Measurements from ENCODE around the gene RNF126. TPM values are rescaled to one million over a fixed set of nuclear protein-coding genes. Genes with fewer than 3 reads are reported as not detected.
"Not testable (repeated sequence)": the region's sequence is repeated elsewhere in the genome, so short reads cannot be mapped to it uniquely, and the experiment has no call there.

Gene RNF126
- total RNA-seq, 1 donor from 2014 or later: 10.8 TPM

DNA sequence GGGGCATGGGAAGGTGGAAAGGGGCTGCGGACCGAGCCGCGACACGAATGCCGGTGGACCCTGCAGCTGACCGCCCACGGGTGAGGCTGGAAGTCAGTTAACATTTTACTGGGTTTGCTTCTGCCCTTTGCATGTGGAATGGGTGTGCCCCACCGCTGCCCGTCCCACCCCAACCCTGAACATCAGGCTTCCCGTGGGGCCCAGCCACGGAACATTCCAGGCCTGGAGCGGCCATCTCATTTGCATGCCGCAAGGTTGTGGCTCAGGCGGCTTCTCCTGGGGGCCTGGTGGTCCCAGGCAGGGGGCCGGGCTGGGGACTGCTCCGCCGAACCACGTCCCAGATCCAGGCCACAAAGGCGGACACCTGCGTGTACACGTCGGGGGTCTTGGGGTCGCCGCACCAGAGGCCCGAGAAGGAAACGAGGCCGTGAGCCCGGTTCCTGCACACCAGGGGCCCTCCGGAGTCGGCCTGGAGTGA lies 22.5 kb upstream of the RNF126 start:
- DNase-seq: no peak

GRCh38 chr19:682678-683320 lies 19.8 kb upstream of the RNF126 start:
- DNase-seq: no peak

GRCh38 chr19:681029-682019 lies 18.3 kb upstream of the RNF126 start:
- no peak for DNase-seq

GRCh38 chr19:680287-681028 lies 17.4 kb upstream of the RNF126 start:
- peak; percentile 99 for DNase-seq

DNA sequence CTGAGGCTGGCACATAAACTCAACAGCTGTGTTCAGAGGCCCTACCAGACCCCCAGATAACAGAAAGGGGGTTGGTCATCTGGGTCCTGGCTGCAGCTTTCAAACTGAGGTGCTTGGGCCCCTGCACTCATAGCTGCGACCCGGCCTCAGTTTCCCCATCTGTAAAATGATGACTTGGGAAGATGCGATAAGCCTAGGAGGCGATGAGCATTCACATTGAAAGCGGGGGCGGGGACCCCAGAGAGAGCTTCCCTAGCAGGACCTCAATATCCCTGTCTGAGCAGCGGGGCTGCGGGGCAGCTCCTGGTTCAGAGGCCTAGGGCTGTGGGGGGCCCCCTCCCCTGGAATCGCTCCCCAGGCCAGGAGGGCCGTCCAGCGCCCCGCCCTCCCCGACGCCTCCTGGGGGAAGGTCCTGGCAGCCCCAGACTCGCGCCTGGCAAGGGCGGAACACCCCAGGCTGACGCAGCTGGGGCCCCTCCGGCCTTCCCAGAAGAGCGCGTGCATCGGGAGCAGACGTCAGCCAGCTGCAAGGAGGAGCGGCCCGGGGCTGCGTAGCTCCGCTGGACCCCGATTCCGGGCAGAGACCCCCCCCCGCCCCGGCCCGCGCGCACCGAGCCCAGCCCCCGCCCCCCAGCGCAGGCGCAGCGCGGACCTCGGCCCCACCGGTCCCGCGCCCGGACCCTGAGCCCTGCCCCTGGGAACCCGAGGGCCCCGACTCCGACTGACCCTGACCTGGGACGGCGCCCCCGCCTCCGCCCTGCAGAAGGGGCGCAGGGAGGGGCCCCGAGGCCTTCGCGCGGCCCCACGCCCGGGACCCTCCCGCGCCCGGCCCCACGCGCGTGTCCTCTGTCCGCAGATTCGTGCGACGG lies 16.6 kb upstream of the RNF126 start:
- DNase-seq: peak; percentile 44

DNA sequence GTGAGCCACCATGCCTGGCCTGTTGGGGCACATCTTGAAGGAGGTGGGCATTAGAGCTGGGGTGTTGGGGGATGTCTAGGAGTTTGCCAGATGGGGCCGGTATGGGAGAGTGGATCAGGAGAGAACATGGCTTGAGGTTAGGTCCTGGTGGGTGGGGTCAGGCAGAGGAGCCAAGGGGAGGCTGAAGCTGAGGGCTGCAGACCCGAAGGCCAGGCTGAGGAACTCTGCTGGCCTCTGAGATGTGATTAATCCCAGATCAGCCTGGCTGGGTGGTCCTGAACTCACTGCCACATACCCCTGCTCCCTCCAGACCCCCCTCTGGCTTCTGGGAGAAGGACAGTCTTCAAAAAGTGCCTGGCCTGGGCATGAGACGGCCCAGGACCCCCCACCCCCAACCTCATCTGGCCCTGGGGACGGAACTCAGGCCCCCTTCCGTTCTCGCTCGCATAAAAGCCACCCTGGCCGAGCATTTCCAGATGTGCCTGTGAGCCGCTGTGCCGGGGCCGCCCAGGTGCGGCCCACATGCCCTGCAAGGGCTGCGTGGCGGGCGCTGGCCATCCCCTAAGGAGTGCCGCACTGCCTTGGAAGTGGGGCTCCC lies 15.9 kb upstream of the RNF126 start:
- DNase-seq: no peak

DNA sequence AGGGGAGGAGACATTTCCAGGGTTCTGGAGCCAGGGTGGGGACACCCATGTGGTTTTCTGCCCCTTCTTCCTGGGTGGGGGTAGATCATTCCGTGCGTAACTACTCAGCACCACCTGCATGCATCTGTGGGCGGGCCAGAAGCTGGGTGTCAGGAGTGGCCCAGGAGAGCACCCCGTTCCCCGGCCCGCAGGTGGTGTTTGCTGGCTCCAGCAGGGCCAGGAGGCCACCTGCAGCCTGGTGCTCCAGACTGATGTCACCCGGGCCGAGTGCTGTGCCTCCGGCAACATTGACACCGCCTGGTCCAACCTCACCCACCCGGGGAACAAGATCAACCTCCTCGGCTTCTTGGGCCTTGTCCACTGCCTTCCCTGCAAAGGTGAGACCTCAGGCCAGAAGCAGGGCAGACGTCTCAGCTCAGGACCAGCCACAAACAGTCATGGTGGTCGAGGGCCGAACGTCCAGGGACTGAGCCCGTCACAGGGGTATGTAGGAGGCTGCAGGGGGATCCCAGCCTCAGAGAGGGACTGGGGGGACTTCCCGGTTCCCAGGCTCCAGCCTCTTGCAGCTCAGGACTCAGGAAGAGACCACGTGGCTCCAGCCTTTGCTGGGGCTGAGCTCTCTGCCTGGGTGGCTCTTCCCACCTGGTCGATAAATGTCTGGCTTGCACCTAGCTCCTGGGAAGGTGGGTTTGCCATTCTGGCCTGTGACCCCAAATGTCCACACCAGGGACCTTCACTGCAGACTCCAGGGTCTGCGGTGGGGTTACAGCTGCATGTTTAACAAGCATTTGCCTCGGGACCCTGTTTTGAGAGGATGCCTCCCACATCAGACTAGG lies 14.8 kb upstream of the RNF126 start:
- DNase-seq: no peak

GRCh38 chr19:677201-677600 lies 14.2 kb upstream of the RNF126 start:
- no peak for DNase-seq

DNA sequence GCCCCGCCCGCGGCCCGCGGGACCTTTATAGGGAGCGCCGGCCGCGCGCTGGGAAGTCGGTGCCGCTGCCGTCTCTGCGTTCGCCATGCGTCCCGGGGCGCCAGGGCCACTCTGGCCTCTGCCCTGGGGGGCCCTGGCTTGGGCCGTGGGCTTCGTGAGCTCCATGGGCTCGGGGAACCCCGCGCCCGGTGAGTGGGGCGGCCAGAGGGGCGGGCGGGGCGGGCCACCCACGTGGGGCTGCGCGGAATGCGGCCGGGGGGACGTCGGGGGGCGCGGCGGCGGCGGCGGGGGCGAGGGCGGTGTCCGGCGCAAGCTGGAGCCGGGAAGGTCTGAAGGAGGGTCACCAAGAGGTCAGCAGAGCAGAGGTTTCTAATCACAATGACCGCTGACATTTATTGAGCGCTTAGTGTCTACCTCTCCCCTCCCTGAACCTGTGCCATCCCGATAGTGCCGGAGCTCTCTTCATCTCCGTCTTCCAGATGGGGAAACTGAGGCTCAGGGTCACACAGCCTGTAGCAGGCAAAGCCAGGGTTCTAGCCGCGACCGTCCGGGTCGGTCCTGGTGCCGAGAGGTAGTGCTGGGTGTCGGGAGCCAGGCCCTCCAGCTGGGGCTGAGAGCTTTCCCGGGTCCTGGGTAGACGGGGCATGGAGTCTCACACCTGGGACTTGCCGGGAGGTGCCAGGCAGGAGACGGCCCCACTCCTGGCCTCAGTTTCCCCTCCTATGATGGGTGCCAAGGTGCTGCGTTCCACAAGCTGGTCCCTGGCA lies 13.5 kb upstream of the RNF126 start, which contains the start of gene FSTL3:
Gene FSTL3, plus strand, starts transcription at position 54 of the 767 bp plus-strand sequence. Its CDS starts 32 bp downstream, at position 86.
- no peak for DNase-seq

- no peak for DNase-seq
These were observed 13.0 kb upstream of the RNF126 start for GRCh38 chr19:676007-676338.

DNA sequence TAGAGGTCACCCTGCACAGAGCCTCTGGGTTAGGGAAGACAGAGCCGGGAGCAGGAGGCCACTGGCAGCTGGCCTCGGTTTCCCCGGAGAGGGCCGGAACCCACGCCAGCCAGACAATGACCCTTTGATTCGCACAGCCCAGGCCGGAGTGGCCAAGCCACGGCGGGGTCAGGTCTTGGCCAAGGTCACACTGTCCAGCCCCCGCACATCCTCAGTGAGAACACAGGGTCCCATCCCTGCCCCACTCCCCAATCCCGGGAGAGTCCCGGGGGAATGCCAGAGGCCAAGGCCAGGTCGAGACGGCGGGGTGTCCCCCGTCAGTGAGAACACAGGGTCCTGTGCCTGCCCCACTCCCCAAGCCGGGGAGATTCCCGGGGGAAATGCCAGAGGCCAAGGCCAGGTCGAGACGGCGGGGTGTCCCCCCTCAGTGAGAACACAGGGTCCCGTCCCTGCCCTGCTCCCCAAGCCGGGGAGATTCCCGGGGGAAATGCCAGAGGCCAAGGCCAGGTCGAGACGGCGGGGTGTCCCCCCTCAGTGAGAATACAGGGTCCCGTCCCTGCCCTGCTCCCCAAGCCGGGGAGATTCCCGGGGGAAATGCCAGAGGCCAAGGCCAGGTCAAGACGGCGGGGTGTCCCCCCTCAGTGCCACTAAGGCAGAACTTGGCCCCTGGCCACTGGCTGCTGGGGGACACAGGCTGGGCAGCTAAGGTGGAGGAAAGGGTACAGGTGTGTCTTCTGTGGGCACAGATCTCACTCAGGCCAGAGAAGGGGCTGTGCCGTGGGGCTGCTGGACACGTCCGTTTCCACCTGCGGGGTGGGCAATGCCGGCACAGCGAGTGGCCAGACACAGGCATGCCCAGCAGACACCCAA lies 11.5 kb upstream of the RNF126 start:
- no peak for DNase-seq

DNA sequence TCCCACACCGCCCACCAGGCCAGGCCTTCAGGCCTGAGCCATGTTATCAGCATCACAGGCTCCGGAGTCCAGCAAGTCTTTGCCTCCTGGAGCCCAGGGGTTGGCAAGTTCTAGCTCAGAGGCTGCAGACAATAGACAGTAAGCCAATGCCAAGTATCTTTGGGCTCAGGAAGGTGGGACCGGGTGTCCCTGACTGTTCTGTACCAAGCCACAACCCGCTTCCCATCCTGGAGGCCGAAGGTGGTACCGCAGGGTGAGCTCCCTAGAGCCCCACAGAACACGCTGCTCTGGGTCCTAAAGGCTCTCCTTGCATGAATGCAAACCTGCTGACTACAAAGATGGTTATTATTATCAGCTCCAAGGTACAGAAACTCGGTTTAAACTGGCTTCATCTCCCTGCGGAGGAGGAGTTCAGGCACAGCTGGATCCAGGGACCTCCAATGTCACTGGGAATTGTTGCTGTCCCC lies 7.6 kb upstream of the RNF126 start:
- no peak for DNase-seq

DNA sequence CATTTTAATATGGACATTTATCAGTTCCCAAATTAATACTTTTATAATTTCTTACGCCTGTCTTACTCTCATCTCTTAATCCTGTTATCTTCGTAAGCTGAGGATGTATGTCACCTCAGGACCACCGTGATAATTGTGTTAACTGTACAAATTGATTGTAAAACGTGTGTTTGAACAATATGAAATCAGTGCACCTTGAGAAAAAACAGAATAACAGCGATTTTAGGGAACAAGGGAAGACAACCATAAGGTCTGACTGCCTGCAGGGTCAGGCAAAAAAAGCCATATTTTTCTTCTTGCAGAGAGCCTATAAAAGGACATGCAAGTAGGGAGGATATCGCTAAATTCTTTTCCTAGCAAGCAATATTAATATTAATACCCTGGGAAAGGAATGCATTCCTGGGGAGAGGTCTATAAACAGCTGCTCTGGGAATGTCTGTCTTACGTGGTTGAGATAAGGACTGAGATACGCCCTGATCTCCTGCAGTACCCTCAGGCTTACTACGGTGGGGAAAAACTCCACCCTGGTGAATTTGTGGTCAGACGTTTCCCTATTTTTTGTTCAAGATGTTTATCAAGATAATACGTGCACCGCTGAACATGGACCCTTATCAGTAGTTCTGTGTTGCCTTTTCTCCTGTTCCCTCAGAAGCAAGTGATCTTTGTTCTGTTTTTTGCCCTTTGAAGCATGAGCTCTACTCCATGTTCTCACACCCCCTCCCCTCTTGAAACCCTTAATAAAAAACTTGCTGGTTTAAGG lies 5.8 kb upstream of the RNF126 start:
- not testable (repeated sequence) for DNase-seq

DNA sequence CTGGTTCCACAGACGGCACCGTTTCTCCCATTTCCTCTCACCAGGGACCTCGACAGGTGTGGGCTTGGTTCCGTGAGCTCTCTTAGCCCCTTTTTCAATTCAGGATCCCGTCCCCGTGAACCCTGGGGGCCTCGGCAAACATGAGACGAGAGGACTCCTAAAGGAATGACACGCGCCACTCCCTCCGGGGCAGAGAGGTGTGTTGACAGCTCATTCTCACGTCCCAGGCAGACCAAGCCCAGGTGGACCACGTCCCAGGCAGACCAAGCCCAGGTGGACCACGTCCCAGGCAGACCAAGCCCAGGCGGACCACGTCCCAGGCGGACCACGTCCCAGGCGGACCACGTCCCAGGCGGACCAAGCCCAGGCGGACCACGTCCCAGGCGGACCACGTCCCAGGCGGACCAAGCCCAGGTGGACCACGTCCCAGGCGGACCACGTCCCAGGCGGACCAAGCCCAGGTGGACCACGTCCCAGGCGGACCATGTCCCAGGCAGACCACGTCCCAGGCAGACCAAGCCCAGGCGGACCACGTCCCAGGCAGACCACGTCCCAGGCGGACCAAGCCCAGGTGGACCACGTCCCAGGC lies 4.1 kb upstream of the RNF126 start:
- DNase-seq: not testable (repeated sequence)

DNA sequence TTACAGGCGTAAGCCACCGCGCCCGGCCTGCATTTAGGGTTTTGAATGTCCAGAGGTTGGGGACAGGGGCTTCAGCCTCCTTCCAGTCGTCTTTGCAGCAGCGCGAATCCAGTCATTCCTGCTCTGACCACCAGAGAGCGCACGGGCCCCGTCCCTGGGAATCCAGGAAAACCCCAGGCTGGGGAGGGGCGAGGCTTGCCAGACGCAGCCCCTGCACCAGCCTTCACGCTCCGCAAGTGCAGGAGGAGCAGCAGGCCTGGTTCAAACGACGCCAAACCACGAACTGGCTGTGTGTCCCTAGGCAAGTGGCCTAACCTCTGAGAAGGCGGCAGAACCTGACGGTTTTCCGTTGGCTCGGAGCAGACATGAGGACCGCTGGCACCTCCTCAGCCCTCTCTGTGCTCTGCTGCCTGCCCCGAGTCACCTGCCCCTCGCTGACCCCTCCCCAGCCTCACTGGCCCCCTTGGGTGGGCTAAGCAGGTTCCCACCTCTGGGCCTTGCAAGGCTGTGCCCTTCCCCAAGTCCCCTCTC lies 2.0 kb upstream of the RNF126 start:
- peak; percentile 65 for DNase-seq

DNA sequence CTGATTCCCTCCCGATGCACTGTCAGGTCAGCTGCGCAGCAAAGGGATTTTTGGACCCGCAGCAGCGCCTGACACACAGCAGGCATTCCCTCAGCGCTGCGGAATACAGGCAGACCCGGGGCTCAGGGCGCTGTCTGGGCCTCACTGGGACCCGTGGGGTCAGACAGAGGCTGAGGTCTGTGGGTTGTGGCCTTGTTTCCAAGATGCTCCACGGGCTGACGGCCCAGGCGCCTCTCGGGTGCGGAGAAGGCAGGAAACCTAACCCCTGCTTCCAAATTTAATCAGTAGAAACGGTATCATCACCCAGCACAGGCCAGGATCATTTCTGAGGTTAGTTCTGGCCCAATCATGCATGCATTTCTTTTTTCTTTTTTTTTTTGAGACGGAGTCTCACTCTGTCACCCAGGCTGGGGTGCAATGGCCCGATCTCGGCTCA lies 686 bp upstream of the RNF126 start:
- DNase-seq: no peak

Data from occipital lobe (tissue), 2 donors.